AG09319 (cell line): ENCODE measurements around the gene ATXN1.

Experiments
- DNase-seq: peaks from one replicate; pipeline ENCODE4 v3.0.0-alpha.2; 2010; ENCODE audit warnings: low read depth; ENCODE audit errors: extremely low read depth
- CTCF ChIP-seq: IDR thresholded peaks from 2 replicates; pipeline ENCODE4 v1.5.1; 2011; ENCODE audit warnings: low read depth, mild to moderate bottlenecking, inconsistent platforms, low read length, moderate library complexity

The ATXN1 gene

GRCh38 chr6:16474772-16475493 is 286.3 kb downstream of the ATXN1 start:
- no peak for TF ChIP-seq CTCF
- no peak for DNase-seq

- no peak for DNase-seq
- no peak for TF ChIP-seq CTCF
Observed at GRCh38 chr6:16473908-16474771, 287.1 kb downstream of the ATXN1 start.

GRCh38 chr6:16473184-16473907 is 287.9 kb downstream of the ATXN1 start:
- no peak for DNase-seq
- TF ChIP-seq CTCF = no peak

GRCh38 chr6:16472349-16473069 is 288.8 kb downstream of the ATXN1 start:
- DNase-seq = peak; percentile 11
- no peak for TF ChIP-seq CTCF

GRCh38 chr6:16471910-16472297 is 289.4 kb downstream of the ATXN1 start:
- DNase-seq = no peak
- no peak for TF ChIP-seq CTCF

GRCh38 chr6:16471222-16471909 is 289.9 kb downstream of the ATXN1 start:
- no peak for DNase-seq
- TF ChIP-seq CTCF = no peak
